Activated B cell treated with CpG ODN at 0.5 μM for 24 hours (primary cell): ENCODE results near the gene SERPINE3. TPM values are rescaled to one million over a fixed set of nuclear protein-coding genes. Genes with fewer than 3 reads are reported as not detected.

ENCODE experiments used
- ATAC-seq: fragments of 200-7000 bp; cut with Tn5 transposase; one replicate; pipeline ENCODE4 v1.10.0; 2021; ENCODE audit warnings: low read depth, mild to moderate bottlenecking, moderate library complexity
- CTCF ChIA-PET: fragments of 350-600 bp; sonication (Branson Sonifier 250); formaldehyde crosslinking; loops from one replicate; lab custom pipeline; 2021; ENCODE audit warnings: antibody characterized with exemption; lab: Charles Lee
- POLR2A ChIA-PET: fragments of 350-600 bp; sonication (Branson Sonifier 250); formaldehyde crosslinking; loops from one replicate; lab custom pipeline; 2021; ENCODE audit warnings: antibody characterized with exemption; lab: Charles Lee
- DNase-seq: peaks from one replicate; pipeline ENCODE4 v3.0.0; 2022
- H3K27ac Mint-ChIP-seq: one replicate; pipeline ENCODE4 v1.8.0; 2020; ENCODE audit warnings: mixed read lengths
- H3K27me3 Mint-ChIP-seq: one replicate; pipeline ENCODE4 v1.8.0; 2021; ENCODE audit warnings: mixed read lengths
- H3K36me3 Mint-ChIP-seq: one replicate; pipeline ENCODE4 v1.8.0; 2021; ENCODE audit warnings: low read depth, mixed read lengths
- H3K4me1 Mint-ChIP-seq: one replicate; pipeline ENCODE4 v1.8.0; 2021; ENCODE audit warnings: mixed read lengths
- H3K4me3 Mint-ChIP-seq: one replicate; pipeline ENCODE4 v1.8.0; 2020; ENCODE audit warnings: mild to moderate bottlenecking, mixed read lengths
- H3K9me3 Mint-ChIP-seq: one replicate; pipeline ENCODE4 v1.8.0; 2020; ENCODE audit warnings: mixed read lengths
- CTCF ChIP-seq: fragments of 200-600 bp; IDR thresholded peaks from one replicate; pipeline ENCODE4 v1.8.0; 2022; ENCODE audit warnings: antibody characterized with exemption, mild to moderate bottlenecking
- intact Hi-C: fragments of 100-400 bp; cut with micrococcal nuclease; formaldehyde crosslinking; loops from one replicate; pipeline ENCODE4 v1.15.1; 2024
- total RNA-seq: library from RNA; stranded (reverse); gene quantifications from 2 replicates; pipeline ENCODE4 v1.2.3, GENCODE V29; 2022

Gene SERPINE3
- total RNA-seq, 1 donor from 2014 or later, result not detected

- TF ChIP-seq CTCF, result no peak
- CTCF ChIA-PET, result no interaction called here
- POLR2A ChIA-PET, result no interaction called here
- H3K27me3 Mint-ChIP-seq, result no peaks in the 10 kb centered on the region
- intact Hi-C loops, result no loop called here
- no peaks in the 10 kb centered on the region for H3K4me1 Mint-ChIP-seq
- H3K36me3 Mint-ChIP-seq, result peaks cover 60% of the 10 kb centered on the region
- H3K4me3 Mint-ChIP-seq, result no peak overlapping the region
- no peak overlapping the region for H3K27ac Mint-ChIP-seq
- ATAC-seq, result no peak
- DNase-seq, result no peak
- H3K9me3 Mint-ChIP-seq, result no peaks in the 10 kb centered on the region
Observed at GRCh38 chr13:51380269-51380668, 40.8 kb downstream of the SERPINE3 start.

- no peak overlapping the region for H3K4me3 Mint-ChIP-seq
Observed at GRCh38 chr13:51385114-51385513, 45.6 kb downstream of the SERPINE3 start.

GRCh38 chr13:51394724-51395123 is 55.2 kb downstream of the SERPINE3 start:
- H3K27ac Mint-ChIP-seq, result no peak overlapping the region
- H3K4me3 Mint-ChIP-seq, result no peak overlapping the region
- intact Hi-C loops, result no loop called here
- no peaks in the 10 kb centered on the region for H3K27me3 Mint-ChIP-seq
- peaks cover 27% of the 10 kb centered on the region for H3K4me1 Mint-ChIP-seq
- no peak for TF ChIP-seq CTCF
- ChIA-PET POLR2A (no interaction called here), CTCF (interaction anchor here (1.2 kb wide), 1 partner anchor 403 kb away, joined by 4 read pairs; no protein-coding TSS in a partner anchor)
- ATAC-seq (no peak), DNase-seq (no peak)
- no peaks in the 10 kb centered on the region for H3K9me3 Mint-ChIP-seq
- H3K36me3 Mint-ChIP-seq, result peaks cover 31% of the 10 kb centered on the region

More at GRCh38 chr13:51385114-51385513, 45.6 kb downstream of the SERPINE3 start:
- POLR2A ChIA-PET, result no interaction called here
- Mint-ChIP-seq H3K36me3 (peaks cover 39% of the 10 kb centered on the region), H3K4me1 (peaks cover 3% of the 10 kb centered on the region), H3K9me3 (no peaks in the 10 kb centered on the region), H3K27ac (no peak overlapping the region), H3K27me3 (no peaks in the 10 kb centered on the region)
- no peak for DNase-seq
- no peak for TF ChIP-seq CTCF
- intact Hi-C loops, result loop anchor here (5.0 kb wide), 1 partner anchor 37 kb away; no protein-coding TSS in a partner anchor
- CTCF ChIA-PET, result no interaction called here
- ATAC-seq, result no peak

- ATAC-seq (peak; percentile 68), DNase-seq (no peak)
- H3K36me3 Mint-ChIP-seq, result peaks cover 39% of the 10 kb centered on the region
- H3K27me3 Mint-ChIP-seq, result no peaks in the 10 kb centered on the region
- peaks cover 36% of the 10 kb centered on the region for H3K4me1 Mint-ChIP-seq
- ChIA-PET POLR2A (no interaction called here), CTCF (no interaction called here)
- intact Hi-C loops, result loop anchor here (2.0 kb wide), 1 partner anchor 14 kb away; no protein-coding TSS in a partner anchor
- no peak for TF ChIP-seq CTCF
- peak overlapping the region; percentile 67 for H3K27ac Mint-ChIP-seq
- no peak overlapping the region for H3K4me3 Mint-ChIP-seq
- no peaks in the 10 kb centered on the region for H3K9me3 Mint-ChIP-seq
Observed at GRCh38 chr13:51396352-51396751, 56.9 kb downstream of the SERPINE3 start.

GRCh38 chr13:51397262-51397941 is 57.9 kb downstream of the SERPINE3 start:
- Mint-ChIP-seq H3K27me3 (no peaks in the 10 kb centered on the region), H3K9me3 (no peaks in the 10 kb centered on the region), H3K27ac (peak overlapping the region; percentile 6), H3K4me1 (peaks cover 36% of the 10 kb centered on the region), H3K36me3 (peaks cover 36% of the 10 kb centered on the region), H3K4me3 (no peak overlapping the region)
- intact Hi-C loops, result loop anchor here (2.0 kb wide), 1 partner anchor 13 kb away; no protein-coding TSS in a partner anchor
- ChIA-PET CTCF (no interaction called here), POLR2A (no interaction called here)
- no peak for TF ChIP-seq CTCF
- DNase-seq (no peak), ATAC-seq (no peak)
